Hepatocyte (in vitro differentiated cells): ENCODE results near the gene FIS1.

ENCODE experiments used
- EZH2 ChIP-seq: fragments of 200-600 bp; sonication (generic); IDR thresholded peaks from 2 replicates; pipeline ENCODE4 v1.6.1; 2016; ENCODE audit warnings: antibody characterized with exemption, mild to moderate bottlenecking, borderline replicate concordance
- TF ChIP-seq, protein P1 (sequence below): fragments of 200-600 bp; sonication (generic); IDR thresholded peaks from 2 replicates; pipeline ENCODE4 v1.5.1; 2016; ENCODE audit warnings: antibody characterized with exemption, mild to moderate bottlenecking; ENCODE audit not compliant: poor library complexity

DNA sequence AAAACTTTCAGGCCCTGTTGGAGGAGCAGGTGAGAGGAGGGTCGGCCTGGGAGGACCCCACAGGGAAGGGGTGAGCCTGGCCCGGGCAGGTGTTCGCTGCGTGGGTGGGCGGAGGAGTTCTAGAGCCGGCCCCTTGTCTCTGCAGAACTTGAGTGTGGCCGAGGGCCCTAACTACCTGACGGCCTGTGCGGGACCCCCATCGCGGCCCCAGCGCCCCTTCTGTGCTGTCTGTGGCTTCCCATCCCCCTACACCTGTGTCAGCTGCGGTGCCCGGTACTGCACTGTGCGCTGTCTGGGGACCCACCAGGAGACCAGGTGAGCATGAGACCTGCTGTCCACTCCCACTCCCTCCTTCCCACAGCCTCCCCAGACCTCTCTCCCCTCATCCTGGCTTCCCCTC, 21.4 kb downstream of the FIS1 start:
- TF ChIP-seq, protein P1, sequence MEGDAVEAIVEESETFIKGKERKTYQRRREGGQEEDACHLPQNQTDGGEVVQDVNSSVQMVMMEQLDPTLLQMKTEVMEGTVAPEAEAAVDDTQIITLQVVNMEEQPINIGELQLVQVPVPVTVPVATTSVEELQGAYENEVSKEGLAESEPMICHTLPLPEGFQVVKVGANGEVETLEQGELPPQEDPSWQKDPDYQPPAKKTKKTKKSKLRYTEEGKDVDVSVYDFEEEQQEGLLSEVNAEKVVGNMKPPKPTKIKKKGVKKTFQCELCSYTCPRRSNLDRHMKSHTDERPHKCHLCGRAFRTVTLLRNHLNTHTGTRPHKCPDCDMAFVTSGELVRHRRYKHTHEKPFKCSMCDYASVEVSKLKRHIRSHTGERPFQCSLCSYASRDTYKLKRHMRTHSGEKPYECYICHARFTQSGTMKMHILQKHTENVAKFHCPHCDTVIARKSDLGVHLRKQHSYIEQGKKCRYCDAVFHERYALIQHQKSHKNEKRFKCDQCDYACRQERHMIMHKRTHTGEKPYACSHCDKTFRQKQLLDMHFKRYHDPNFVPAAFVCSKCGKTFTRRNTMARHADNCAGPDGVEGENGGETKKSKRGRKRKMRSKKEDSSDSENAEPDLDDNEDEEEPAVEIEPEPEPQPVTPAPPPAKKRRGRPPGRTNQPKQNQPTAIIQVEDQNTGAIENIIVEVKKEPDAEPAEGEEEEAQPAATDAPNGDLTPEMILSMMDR, result no peak
- no peak for TF ChIP-seq EZH2
